GM12875 (cell line): Measurements from ENCODE around the gene CHRM2.

Experiments used
- H3K4me3 ChIP-seq: one replicate; pipeline ENCODE4 v1.5.1; 2011; ENCODE audit warnings: low read depth, low read length, control low read depth
- TF ChIP-seq, protein P1 (sequence below): IDR thresholded peaks from 2 replicates; pipeline ENCODE4 v1.5.1; 2011; ENCODE audit warnings: low read depth, mild to moderate bottlenecking, control low read depth, inconsistent platforms, low read length, moderate library complexity, borderline replicate concordance; ENCODE audit not compliant: insufficient read depth

Gene CHRM2

DNA sequence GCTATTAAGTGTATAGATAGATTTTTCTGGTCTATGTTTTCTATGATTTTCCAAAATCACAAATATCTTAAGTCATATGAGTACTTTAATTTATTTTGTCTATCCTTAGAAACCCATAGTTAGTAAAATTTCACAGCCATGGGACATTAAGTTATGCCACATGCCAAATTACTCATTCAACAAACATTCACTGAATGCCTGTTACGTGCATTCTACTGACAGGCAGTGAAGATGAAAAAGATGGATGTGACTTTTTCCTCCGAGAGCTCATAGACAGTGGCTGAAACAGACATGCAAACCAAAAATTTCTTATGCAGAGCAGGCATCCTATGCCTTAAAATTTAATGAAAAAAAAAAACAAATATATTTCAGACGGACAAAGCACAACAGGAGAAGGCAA lies 84.9 kb downstream of the CHRM2 start:
- no peak overlapping the region for H3K4me3 ChIP-seq
- TF ChIP-seq, protein P1, sequence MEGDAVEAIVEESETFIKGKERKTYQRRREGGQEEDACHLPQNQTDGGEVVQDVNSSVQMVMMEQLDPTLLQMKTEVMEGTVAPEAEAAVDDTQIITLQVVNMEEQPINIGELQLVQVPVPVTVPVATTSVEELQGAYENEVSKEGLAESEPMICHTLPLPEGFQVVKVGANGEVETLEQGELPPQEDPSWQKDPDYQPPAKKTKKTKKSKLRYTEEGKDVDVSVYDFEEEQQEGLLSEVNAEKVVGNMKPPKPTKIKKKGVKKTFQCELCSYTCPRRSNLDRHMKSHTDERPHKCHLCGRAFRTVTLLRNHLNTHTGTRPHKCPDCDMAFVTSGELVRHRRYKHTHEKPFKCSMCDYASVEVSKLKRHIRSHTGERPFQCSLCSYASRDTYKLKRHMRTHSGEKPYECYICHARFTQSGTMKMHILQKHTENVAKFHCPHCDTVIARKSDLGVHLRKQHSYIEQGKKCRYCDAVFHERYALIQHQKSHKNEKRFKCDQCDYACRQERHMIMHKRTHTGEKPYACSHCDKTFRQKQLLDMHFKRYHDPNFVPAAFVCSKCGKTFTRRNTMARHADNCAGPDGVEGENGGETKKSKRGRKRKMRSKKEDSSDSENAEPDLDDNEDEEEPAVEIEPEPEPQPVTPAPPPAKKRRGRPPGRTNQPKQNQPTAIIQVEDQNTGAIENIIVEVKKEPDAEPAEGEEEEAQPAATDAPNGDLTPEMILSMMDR = no peak

DNA sequence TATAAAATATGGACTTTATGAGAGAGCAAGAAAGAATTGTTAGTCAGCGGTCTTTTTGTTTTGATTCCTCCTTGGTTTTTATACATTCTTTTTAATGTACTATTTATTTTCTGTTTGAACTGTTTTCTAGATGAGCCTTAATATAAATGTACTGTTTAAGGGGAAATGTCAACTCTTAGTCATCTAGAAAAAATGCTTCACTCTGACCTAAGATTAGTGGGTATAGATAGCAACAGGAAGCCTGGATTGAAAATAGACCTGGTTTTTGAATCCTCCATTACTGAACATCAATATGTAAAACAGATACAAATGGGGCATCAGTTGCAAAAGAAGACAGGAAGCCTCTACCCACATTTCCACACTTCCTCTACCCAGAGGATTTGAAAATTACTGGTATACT lies 87.8 kb downstream of the CHRM2 start:
- H3K4me3 ChIP-seq = no peak overlapping the region
- TF ChIP-seq, protein P1 = no peak

DNA sequence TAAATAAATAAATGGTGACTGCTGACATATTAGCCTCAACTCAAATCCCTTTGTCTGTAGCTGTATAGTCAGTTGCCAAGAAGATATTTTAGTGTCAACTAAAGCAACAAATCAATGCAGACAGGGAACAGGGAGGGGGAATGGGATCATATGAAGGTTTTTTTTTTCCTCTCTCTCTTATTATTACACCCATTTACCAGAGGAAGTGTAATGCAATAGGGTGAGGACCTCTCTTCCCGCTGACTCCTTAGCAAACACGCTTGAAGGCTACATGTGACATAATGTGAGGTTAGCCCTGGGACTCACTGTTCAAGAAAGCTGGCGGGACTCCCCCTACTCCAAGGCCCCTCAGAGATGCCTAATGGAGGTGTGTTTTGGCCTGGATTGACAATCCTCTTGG lies 88.2 kb downstream of the CHRM2 start:
- H3K4me3 ChIP-seq = no peak overlapping the region
- TF ChIP-seq, protein P1 = no peak

DNA sequence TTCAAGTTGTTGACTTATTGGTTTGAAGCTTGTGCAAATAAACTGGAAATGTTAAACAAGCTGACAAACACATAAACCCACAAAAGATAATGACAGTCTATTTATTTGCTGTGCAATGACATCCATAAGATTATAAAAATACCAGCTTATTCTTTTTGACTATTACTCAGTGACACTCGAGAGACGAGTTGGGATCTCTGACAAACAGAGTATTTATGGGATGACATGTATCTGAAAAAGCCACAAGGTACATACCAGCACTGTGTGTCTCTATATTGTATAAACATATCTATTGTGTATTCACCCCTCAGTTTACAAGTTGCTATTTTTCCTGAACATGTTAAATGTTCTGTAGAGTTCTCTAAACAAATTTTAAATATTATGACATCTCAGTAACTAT lies 88.9 kb downstream of the CHRM2 start:
- TF ChIP-seq, protein P1 = no peak
- no peak overlapping the region for H3K4me3 ChIP-seq

DNA sequence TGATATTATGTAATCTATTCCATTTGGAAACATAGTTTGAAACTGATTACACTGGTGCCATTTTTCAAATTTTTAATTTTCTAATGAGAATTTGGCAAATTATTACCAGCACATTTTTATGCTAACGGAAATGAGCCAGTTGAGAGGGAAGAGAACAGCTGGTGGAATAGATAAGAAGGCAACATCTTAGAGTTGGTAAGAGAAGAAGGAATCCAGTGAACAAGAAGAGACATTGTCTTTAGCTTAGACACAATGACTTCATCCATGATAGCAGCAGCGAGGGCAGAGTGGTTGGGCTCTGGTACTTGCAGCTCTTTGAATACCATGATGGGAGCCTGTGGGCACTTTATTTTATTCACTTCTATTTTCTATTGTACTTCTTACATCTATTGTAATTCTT lies 89.6 kb downstream of the CHRM2 start:
- TF ChIP-seq, protein P1 = no peak
- H3K4me3 ChIP-seq = no peak overlapping the region

DNA sequence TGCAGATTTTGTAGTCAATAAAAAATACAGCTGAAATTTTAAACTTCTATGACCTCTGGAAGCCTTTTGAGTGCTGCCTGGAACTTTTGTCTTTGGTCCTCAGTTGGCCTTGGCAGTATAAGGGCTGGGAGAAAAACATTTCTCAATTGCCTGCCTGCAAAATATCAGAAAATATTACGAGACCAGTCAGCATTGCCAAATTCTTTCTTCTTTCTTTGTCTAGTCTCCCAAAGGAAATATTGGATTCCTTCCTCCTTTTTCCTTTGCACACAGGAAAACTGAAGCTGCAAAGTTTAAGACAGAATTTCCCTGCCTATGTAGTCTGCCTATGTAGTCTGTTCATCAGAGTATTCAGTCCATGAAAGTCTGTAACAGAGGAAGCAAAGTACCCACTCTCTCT lies 95.9 kb downstream of the CHRM2 start:
- TF ChIP-seq, protein P1 = no peak
- H3K4me3 ChIP-seq = no peak overlapping the region

DNA sequence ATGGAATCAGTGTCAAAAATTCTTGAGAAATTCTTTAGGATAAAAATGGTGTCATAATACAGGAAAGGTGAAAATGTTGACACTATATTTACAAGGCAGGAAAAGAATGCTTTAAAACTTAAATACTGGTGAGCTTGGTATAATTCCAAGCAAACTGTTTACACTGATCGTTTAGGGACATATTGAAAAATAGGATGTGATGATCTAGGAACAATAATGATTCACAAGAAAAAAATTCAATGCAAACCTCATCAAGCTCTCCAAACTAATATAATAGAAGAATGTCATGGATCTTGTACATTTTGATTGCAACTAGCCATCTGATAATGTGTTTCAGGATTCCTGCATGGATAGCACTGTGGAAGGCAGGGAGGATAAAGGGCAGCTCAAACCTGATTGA lies 98.4 kb downstream of the CHRM2 start:
- TF ChIP-seq, protein P1 = no peak
- H3K4me3 ChIP-seq = no peak overlapping the region
